DMS153 (cell line): ENCODE measurements around the gene C12orf43.

Source experiments
- DNase-seq: peaks from one replicate; lab custom pipeline; 2025; lab: John Stamatoyannopoulos, UW

Gene C12orf43

DNA sequence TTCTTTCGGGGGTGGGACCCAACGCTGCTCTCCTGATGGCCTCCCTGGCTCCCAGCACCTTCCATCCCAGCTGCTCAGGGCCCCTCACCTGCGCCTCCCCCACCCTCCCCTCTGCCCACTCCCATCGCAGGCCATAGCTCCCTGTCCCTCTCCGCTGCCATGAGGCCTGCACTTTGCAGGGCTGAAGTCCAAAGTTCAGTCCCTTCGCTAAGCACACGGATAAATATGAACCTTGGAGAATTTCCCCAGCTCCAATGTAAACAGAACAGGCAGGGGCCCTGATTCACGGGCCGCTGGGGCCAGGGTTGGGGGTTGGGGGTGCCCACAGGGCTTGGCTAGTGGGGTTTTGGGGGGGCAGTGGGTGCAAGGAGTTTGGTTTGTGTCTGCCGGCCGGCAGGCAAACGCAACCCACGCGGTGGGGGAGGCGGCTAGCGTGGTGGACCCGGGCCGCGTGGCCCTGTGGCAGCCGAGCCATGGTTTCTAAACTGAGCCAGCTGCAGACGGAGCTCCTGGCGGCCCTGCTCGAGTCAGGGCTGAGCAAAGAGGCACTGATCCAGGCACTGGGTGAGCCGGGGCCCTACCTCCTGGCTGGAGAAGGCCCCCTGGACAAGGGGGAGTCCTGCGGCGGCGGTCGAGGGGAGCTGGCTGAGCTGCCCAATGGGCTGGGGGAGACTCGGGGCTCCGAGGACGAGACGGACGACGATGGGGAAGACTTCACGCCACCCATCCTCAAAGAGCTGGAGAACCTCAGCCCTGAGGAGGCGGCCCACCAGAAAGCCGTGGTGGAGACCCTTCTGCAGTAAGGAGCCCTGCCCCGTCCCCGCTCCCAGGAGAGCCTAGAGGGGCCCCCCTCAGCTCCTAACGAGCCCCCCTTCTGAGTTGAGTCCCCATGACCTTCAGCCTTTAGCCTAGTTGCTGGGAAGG lies 37.7 kb downstream of the C12orf43 start, which contains the start of gene HNF1A:
Gene HNF1A, plus strand, starts transcription at position 248 of the 924 bp plus-strand sequence. Its CDS starts 226 bp downstream, at position 474.
- no peak for DNase-seq

DNA sequence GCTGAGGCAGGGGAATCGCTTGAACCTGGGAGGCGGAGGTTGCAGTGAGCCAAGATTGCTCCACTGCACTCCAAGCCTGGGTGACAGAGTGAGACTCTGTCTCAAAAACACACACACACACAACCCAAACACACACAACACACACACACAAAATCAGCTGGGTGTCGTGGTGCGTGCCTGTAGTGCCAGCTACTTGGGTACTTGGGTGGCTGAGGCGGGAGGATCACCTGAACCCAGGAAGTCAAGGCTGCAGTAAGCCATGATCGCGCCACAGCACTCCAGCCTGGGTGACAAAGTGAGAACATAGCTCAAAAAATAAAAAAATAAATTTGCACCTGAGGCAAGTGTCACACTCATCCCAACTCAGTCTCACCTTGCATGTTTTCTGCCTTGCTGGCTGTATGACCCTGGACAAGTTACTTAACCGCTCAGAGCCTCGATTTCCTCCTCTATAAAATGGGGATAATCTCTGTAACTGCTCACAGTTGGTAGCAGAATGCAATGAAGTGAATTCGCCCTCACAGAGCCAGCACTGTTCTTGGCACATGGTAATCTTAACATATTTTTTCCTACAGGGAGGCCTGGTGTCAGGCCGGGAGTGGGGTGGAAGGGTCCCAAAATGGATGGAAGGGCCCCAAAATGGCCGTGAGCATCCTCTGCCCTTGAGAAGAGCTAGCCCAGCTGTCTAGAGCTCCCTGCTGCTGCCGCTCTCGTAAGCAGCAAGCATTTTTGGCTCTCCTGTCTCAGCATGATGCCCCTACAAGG lies 38.6 kb downstream of the C12orf43 start:
- no peak for DNase-seq

DNA sequence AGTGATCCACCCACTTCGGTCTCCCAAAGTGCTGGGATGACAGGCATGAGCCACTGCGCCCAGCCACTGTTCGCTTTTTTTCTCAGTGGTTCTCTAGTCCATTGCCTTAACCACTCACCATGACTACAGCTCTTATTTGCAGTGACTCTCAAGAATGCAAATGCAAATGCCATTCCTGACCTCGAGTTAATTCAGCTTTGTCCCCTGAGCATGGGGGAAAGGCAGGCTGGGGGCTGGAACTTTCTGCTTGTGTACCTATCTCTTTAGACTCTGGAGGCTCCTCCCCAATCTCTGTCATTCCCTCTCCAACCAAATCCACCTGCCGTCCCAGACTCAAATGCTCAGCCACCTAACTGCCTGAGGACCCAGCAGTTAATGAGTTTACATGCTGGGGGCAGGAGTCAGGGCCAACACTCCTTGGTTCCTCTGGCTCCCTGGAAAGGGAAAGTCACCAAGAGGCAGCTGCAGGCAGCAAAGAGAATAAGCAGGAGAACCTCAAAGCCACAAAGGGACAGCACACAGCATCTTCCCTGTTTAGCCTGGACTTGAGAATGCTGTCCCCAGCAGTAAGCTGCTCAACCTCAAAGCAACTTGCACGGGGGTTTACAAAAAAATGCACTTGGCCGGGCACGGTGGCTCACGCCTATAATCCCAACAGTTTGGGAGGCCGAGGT lies 43.3 kb downstream of the C12orf43 start:
- DNase-seq: no peak

DNA sequence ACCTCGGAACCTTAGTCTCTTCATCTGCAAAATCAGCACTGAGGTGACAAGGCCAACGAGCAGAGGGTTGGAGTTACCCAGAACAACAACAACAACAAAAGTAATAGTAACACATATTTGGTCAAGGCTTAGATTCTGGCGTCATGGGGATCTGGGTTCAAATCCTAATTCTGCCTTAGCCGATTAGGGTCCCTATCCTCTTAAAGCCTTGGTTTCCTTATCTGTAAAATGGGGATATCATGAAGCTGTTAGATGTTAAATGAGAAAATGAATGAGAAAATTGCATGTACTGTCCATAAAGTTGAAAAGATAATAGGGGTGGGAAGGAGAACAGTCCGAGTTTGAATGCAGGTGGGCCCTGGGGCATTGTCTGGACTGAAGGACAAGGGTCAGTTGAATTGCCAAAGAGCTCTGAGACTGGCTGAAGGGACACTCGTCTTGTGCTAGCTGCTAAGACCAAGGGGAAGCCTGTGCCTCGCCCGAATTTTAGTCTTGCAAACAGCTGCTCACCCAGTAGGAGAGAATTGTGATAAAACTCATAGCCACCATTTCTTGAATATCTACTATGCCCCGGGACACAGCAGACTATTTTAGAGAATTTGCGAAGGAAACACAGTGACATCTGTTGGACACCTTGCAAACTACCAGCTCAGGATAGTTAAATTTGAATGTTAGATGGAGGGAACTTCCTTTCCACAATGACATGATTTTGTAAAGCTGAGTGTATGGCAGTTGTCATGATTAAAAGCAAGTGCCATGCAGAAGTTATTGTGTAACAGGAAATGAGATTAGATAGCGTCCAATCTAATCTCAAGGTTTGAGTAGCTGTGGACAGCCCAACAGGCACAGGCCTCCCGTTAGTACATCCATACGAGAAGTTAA lies 44.7 kb downstream of the C12orf43 start:
- DNase-seq: peak; percentile 24

DNA sequence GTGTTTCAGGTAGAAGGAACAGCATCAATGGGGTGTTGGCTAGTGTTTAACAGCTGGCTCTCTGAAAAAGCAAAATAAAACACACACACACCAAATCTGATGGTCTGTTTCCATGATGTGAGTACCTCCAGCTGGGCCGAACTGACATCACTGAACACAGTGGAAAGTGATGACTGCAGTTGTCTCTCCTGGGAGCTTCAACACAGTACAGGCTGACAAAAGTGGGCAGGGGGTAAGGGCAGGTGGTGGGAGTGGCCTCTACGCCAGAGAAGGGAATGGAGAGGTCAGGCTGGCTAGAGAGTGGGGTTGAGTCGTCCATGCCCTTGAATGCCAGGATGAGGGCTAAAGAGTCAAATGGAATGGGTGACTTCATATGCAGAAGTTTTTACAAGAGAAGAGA lies 46.0 kb downstream of the C12orf43 start:
- DNase-seq: no peak

DNA sequence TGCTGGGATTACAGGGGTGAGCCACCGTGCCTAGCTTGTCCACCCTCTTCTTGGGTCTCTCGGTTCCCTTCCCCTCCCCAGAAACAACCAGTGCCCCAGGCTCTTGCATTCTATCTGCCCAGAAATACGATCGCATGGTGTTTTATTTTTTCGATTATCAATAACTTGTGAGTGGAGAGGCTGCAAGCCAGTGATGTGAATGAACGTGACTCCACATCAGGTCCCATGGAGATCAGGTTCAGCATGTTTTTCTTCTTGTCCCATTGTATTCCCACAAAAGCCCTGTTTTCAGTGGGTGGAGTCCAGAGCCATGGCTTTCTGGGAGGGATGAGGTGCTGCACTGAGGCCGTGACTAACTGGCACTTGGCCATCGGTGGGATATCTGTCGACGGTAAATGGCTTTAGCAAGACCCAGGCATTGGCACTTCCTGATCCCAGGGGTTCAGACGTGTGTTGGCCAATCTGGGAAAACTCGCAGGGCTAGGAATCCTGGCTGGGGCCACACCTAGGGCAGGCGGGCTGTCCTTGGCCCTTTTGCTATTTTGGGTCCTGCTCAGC lies 50.7 kb downstream of the C12orf43 start:
- DNase-seq: no peak

DNA sequence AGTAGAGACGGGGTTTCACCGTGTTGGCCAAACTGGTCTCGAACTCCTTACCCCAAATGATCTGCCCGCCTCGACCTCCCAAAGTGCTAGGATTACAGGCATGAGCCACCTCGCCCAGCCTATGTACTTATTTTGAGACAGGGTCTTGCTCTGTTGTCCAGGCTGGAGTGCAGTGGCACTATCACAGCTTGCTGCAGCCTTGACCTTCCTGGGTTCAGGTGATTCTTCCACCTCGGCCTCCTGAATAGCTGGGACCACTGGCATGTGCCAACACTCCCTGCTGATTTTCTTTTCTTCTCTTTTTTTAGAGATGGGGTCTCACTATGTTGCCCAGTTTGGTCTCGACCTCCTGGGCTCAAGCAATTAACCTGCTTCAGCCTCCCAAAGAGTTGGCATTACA lies 52.0 kb downstream of the C12orf43 start:
- no peak for DNase-seq

DNA sequence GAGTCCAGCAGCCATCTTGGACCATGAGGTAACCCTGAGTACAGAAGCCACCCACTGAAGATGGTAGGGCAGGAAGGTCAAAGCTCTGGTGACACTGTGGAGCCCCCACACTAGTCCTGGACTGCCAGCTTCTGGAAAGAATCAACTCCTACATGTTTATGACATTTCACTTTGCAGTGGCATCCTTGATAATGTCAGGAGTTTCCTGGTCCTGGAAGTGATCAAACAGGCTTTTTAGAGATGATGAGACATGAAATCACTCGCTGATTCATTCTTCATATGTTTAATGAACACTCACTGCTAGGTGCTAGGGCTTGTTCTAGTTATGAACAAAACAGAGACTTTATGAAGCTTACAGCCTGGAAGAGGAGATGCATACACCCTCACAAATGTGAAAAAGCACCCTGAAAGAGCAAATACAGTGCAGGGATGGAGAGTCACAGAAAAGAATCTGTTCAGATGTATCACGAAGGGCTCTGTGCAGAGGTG lies 53.7 kb downstream of the C12orf43 start:
- no peak for DNase-seq

DNA sequence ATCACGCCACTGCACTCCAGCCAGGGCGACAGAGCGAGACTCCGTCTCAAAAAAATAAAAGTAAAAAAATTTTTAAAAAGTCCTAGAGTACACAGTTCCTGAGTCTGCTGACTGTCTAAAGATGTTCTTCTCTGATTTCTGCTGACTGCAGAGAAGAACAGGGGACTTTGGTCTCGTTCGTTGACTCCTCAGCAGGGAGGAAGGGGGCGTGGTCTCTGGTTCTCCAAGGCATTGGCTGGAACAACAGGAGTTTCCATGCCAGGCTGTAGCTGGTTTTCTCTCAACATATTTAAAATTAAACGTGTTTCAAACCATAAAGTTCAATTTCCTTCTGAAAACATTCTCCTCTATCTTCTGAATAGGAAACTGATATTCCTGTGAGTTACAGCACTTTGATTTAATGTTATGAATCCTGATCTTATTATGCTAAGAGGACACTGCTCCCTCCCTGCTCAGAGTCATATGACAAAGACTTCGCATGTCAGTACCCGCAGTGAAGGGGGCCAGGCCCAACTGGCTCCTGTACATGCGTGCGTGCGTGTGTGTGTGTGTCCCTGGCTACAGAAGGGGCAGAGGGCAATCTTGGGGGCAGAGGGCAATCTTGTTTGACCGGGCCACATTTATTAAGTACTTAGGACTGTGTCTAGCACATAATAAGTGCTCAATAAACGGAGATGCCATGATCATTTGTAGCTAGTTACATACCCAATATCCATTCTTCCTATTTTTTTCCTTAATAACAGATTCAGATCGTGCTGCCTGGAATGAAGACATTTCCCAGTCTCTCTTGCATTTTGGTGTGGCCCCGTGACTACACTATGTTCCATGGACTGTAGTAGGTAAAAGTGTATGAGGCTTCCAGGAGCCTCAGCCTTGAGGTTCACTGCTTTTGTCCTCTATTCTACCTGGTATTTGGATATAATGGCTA lies 54.4 kb downstream of the C12orf43 start:
- no peak for DNase-seq

DNA sequence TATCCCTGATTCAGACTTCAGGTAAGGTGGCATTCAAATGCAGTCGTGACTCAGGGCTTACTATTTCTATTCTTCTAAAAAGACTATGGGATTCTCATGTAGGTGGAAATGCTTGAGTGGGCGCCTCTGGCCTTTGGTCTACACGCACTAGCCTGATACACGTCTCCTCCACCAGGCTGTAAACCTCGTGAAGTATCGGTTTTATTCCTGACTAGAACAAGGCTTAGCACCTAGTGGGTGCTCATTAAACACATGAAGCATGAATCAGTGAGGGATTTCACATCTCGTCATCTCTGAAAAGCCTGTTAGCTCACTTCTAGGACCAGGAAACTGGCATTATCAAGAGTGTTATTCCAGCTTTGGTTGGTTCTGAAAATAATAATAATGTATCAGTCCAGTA lies 55.6 kb downstream of the C12orf43 start:
- DNase-seq: no peak

DNA sequence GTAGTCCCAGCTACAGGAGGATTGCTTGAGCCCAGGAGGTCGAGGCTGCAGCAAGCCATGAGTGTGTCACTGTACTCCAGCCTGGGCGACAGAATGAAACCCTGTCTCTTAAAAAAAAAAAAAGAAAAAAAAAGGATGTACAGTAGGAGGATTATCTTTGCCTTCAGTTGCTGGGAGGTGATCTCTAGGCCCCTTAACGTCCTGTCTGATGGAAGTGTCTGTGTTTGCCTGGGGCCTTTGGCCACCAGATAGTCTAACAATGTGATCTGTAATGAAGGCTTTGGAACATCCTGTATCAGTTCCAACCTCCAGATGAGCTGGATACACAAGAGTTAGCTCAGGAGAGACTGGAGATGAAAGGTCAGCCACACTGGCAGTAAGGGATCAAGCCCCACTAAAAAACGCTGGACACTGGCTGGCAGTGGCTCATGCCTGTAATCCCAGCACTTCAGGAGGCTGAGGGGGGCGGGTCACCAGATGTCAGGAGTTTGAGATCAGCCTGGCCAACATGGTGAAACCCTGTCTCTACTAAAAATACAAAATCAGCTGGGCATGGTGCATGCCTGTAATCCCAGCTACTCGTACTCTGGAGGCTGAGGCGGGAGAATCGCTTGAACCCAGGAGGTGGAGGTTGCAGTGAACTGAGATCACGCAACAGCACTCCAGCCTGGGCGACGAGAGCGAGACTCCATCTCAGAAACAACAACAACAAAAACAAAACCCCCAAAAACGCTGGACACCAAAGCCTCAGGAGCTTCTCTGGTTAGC lies 57.0 kb downstream of the C12orf43 start:
- no peak for DNase-seq

DNA sequence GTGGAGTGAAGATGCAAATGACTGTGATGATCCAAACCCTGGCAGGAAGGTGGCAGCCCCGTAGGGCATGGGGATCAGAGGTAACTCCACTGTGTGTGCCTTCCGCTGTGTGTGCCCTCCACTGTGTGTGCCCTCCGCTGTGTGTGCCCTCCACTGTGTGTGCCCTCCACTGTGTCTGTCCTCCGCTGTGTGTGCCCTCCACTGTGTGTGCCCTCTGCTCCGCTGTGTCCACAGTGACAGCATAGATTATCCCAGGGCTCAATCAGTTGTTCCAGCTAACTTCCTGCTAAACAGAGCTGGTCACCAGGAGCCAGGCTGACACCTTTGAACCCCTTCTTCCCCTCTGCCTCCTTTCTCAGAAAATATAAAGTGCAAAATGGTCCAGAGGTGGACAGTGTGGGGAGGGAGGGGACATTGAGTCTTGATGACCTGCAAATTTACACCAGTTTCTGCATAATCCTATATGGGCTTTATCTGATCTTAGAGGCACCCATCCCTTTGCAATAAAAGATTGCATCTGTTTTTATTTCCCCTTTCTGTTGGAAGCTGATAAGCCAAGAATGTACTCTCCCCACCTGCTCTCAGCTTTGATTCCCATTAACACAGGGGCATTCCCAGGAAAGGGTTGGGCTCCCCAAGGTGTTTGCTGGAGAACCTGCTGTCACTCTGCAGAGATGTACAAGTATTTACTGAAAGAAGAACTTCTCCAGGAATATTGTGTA lies 59.5 kb downstream of the C12orf43 start:
- no peak for DNase-seq

DNA sequence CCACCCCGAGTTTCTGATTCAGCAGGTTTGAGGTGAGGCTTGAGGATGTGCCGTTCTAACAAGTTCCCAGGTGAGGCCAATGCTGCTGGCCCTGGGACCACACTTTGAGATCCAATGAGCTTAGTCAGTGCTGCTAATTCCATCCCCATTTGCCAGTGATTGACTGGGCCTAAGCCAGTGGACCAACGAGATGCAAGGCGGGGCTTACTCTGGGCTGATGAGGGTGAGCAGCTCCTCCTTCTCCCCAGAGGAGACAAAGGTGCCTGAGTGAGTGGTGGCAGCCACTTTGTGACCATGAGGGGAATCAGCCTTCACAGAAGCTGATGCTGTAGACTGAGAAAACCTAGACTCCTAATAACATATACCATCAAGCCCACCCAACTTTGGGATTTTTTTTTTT lies 61.1 kb downstream of the C12orf43 start:
- no peak for DNase-seq

DNA sequence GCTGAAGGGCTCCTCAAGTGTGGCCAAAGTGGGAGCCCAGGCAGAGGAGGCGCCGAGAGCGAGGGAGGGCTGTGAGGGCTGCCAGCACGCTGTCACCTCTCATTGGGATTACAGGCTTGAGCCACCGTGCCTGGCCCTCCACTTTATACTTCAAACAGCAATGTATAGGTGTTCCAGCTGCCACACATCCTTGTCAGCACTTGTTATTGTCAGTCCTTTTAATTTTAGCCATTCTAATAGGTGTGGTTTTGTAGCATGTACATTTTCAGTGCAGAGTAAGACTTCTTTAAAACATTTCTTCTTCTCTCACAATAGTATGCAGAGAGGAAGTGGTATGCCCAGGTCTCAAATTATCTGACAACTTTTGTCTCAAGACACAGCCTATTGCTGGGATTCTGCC lies 65.5 kb downstream of the C12orf43 start:
- no peak for DNase-seq
